Posterior cingulate gyrus (tissue), 11 donors: ENCODE measurements around the gene MAP2K4.
"Not testable (repeated sequence)": the region's sequence is repeated elsewhere in the genome, so short reads cannot be mapped to it uniquely, and the experiment has no call there.

Experiments
- DNase-seq, 10 donors: peaks; one replicate each; pipeline versions ENCODE4 v3.0.0 to v3.0.0-alpha.2; 2020 to 2021; ENCODE audit warnings: mixed read lengths in 3 of 10
- intact Hi-C: fragments of 100-400 bp; cut with DNase I; formaldehyde crosslinking; loops from one replicate; pipeline ENCODE4 v1.15.1; 2023

The MAP2K4 gene

DNA sequence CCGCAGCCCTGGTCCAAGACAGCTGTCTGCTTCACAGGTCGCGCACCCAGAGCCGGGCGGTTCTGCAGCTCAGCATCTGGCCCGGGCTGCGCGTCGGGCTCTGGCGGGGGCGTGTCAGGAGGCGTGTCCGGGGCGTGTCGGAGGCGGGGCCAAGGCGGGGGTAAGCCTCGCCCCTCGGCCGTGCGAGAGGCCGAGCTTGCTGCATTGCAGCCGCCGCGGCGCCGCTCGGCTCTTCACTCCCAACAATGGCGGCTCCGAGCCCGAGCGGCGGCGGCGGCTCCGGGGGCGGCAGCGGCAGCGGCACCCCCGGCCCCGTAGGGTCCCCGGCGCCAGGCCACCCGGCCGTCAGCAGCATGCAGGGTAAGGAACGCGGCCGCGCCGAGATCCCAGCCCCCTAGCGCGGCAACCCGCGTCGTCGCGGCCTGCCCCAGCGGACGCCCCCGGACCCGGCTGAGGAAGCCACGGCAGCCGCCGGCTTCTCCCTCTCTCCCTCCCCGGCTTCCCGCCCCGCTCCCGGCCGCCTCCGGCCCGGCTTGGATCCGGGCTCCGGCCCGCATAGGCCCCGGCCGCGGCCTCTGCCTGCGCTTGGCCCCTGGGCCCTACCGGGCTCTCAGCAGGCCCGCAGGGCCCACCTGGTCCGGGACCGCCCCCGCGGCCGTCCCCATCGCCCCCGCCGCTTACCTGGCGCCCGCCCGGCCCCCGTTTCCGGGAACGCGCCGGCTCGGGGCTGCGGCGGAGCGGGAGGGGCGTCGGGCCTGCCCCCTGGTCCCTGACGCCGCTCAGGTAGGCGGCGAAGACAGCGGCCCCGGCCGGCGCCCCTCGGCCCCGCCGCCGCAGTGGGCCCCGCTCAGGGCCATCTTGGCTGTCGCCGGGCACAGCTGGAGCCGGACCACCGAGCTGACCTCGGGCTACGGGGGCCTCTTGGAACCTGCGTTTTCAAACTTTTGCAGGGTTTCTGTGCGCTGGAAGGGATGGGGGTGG, at the start of gene MAP2K4:
TSS of gene MAP2K4 (plus strand) at position 236 of the 981 bp plus-strand sequence. CDS start at position 246, 10 bp downstream.
- DNase-seq = peak; percentile 89 to 99 (median 95)
- intact Hi-C loops = loop anchor here (1.0 kb wide), 1 partner anchor 24 kb away; the partner anchor contains the start of gene ZNF18

DNA sequence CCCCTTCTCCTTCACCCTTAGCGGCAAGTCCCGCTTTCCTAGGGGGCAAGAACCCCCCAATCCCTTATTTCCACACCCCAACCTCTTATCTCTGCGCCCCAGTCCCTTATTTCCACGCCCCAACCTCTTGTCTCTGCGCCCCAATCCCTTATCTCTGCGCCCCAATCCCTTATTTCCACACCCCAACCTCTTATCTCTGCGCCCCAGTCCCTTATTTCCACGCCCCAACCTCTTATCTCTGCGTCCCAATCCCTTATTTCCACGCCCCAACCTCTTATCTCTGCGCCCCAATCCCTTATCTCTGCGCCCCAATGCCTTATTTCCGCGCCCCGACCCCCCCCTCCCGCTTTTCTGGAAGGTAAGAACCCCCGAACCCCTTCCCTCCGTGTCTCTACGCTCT, 47.9 kb upstream of the MAP2K4 start:
- DNase-seq, intact Hi-C loops: not testable (repeated sequence)

DNA sequence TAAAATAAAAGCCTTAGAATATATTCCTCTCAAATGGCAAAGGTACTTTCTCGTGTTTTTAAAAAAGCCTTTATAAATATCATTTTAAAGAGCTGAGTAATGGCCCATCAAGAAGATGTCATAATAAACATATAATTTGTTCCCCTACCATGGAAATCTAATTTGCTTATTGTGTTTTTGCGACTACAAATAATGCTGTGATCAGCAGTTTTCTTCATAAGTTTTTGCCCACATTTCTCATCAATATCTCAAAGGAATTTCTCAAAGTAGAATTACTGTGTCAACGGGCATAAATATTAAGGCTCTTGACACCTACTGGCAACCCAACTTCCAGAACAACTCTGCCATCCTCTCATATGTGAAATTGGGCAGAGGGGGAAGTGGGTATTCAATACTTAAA, 40.9 kb upstream of the MAP2K4 start:
- intact Hi-C loops = no loop called here
- DNase-seq = no peak

DNA sequence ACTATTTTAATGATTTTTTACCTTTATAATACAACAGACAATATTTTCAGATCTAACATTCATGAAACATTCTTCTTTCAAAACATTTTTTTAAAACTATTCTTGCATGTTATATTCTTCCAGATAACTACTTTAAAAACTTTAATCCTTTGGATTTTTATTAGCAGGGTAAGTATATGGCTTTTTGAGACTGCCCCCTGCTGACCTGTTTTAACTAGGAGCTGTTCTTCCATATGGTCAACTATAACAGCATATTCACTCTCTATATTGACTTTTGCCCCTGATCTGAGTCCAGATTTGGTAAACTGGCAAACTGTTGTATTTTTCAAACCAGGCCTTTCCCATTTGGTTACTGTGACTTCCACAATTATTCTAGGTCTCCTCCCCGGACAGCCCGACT, 39.9 kb upstream of the MAP2K4 start:
- DNase-seq = no peak
- intact Hi-C loops = no loop called here

DNA sequence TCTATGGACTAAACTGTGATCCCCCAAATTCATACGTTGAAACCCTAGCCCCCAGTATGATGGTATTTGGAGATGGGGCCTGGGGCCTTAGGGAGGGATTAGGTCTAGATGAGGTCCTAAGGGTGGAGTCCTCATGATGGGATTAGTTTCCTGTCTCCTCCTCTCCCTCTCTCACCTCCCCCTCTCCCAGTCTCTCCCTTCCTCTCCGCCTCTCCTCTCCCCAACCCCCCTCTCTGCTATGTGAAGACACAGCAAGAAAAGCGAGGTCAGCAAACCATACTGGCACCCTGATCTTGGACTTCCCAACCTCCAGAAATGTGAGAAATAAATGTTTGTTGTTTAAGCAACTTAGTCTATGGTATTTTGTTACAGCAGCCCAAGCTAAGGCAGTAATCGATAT, 38.8 kb upstream of the MAP2K4 start:
- intact Hi-C loops = no loop called here
- no peak for DNase-seq

DNA sequence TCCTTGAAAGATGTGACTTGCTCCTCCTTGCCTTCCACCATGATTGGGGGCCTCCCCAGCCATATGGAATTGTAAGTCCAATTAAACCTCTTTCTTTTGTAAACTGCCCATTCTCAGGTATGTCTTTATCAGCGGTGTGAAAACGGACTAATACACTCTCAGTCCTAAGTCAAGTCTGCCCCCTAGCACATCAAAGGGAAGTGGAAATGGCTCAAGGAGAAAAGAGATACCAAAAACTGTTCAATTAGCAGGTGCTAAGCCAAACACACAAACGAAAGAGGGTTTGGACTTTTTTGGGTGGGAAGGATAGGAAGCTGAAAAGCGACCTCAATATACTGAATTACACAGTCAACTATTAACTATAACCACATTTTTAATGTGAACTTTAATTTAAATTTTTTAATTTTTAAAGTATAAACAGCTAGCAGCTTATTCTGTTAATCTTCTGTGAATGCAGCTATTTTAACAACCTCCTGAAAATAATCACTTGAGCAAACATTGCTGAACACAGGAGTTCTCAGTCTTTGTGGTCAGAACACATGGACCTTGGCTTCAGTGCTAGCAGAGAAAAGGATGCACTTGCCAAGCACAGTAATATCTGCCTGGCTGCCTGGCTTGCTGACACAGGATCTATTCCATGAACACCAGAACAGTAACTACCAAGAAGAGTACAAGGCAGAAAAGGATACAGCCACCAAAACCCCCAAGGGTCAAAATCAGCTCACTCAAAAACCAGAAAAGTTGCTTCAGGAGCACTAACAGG, 34.3 kb upstream of the MAP2K4 start:
- intact Hi-C loops = loop anchor here (5.0 kb wide), 1 partner anchor 1109 kb away; no protein-coding TSS in a partner anchor

DNA sequence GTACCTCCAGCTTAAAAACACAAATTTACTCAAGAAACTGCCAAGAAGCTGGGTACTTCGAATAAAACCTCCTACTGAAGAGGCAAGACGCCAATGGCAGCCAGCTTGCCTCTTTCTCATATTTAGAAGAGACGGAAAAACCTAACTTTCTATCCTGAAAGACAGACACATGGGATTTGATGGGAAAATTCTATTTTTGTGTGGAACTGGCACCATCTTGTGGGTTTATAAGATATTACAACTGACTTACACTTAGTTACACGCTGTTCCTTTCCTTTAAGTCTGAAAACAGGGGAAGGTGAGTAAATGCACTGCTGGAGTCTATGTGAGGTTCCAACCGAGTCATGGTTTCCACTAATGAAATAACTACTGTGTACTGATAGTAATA, 33.7 kb upstream of the MAP2K4 start:
- no peak for DNase-seq
- intact Hi-C loops = loop anchor here (5.0 kb wide), 1 partner anchor 1110 kb away; no protein-coding TSS in a partner anchor

More for the DNA sequence above, 34.3 kb upstream of the MAP2K4 start:
- DNase-seq = no peak

DNA sequence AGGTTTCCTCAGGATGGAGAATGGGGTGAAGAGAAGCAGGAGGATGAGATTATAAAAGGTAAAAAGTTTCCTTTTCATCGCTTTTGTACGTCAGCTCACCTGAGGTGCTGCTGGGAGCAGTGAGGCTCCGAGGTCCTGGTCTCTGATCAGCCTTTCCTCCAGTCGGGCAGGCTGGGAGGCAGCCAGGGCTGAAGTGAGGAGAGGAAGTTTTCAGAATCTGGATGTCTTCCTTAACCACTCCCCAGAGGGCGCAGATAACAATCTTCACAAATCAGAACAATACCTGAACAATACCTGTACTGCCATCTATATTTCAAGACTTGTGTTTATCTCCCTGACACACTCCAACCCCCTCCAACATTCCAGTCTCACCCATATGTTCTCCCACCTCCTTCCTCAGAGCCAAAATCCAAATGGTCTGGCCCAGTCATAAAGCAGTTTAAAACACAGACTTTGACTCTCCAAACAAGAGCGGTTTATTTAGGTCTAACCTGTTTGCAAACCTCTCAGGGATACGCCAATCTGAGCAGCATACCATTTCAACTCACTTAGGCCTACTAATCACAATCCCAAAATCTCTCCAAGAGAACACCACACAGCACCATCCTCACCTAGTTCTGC, 30.2 kb upstream of the MAP2K4 start:
- intact Hi-C loops = no loop called here
- DNase-seq = peak in 1 of 10 donors; percentile 77

DNA sequence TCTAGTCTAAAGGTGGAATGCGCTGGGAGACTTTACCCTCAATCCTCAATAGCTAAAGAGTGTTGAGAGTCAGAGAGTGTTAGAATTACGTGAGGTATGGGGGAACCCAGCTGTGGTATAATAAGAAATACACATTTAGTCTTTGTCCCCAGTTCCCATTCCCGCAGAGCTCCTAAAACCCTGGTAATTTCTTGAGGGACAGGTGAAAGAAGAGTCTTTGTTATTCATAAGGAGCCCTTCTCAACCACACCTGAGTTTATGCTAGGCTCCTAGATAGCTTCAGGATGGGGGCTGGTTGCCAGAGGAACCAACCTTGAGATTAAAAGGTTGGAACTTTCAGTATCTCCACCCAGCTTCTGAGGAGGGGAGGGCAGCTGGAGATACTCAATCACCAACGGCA, 29.2 kb upstream of the MAP2K4 start:
- DNase-seq = no peak
- intact Hi-C loops = no loop called here

DNA sequence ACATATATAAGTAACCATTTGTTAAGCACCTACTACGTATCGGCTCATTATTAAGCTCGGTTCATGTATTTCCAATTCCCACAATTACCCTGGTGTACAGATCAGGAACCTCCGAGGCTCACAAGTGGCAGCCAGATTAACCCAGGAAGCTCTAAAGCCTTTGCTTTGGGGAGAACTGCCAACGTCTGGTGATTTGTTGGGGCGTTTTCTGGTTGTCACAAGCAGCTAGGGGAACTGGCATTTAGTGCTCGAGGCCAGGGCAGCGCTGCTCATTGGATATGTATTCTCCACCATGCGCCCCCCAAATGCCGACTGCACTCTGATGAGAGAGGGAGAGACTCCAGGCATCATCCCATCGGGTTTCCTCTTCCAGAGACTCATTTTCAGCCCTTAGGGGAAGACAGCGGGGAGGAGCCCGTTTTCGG, 23.9 kb upstream of the MAP2K4 start:
- DNase-seq = peak in 6 of 10 donors; percentile 24 to 83 (median 39)
- intact Hi-C loops = loop anchor here (1.0 to 5.0 kb wide), 3 partner anchors 24 to 1021 kb away; partner anchors contain the start of genes ELAC2 and MAP2K4

DNA sequence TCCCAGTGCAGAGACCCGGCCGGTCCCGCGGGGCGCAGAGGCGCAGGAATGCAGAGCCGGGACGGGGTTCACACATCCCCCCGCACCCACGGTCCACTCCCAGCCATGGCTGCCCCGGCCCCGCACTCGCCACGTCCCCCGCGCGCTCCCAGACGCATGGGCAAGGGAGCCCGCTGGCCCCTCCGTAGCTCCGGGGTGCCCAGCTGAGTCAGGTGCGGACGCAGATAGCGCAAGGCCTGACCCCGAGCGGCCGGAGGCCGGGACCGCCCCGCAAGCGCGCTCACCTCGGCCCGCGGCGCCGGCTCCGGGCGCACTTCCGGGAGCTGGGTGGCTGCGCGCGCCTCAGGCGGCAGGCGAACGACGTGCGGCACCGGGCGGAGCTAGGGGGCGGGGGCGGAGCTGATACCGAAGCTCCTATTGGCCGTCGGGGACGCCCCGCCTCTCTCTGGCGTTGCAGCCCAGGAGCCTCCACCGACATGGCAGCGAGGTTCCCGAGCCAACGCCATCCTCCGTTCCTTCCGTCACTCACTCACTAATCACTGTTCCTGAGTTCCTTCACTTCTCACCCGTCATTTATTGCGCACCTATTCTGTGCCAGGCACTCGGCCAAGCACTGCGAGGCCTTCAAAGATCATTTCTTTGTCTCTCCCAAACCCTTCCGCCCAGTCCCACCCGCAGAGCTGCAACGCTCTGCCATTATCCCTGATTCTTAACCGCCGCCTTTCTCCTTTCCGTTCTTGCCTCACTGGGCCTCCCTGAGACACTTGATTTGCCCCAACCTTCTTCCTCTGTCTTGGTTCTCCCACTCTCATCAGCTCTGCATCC, 23.3 kb upstream of the MAP2K4 start, which contains the start of gene ZNF18:
TSS of gene ZNF18 (minus strand) at position 329 of the 825 bp plus-strand sequence. CDS start 4,646 bp downstream, outside the sequence.
- peak; percentile 92 to 99 (median 96) for DNase-seq
- intact Hi-C loops = loop anchor here (1.0 to 5.0 kb wide), 3 partner anchors 23 to 1020 kb away; partner anchors contain the start of genes ELAC2 and MAP2K4

DNA sequence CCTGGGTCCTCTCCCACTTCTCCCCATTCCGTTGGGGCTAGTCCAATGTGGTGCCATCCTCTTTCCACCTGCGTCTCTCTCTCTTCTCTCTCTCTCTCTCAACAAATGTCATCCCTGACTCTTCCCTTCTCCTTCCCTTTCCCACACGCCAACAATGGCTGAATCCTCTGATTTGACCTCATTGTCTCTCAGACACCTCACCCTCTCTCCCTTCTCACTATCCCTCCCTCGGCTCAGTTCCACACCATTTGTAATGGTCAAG, 22.8 kb upstream of the MAP2K4 start:
- intact Hi-C loops = loop anchor here (1.0 to 5.0 kb wide), 3 partner anchors 22 to 1019 kb away; partner anchors contain the start of genes ELAC2 and MAP2K4
- no peak for DNase-seq

DNA sequence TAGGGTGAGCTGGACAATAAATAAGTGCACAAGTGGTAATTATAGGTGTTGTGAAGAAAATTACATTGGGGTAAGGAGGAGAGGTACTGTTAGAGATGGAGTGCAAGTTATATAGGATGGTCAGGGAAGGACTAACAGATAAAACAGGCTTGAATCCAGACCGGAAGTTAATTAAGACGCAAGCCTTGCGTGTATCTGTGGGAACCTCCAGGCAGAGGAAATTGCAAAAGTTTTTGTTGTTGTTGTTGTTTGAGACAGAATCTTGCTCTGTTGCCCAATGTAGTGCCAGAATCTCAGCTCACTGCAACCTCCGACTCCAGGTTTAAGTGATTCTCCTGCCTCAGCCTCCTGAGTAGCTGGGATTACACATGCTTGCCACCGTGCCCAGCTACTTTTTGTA, 21.0 kb upstream of the MAP2K4 start:
- DNase-seq = no peak
- intact Hi-C loops = loop anchor here (5.0 kb wide), 1 partner anchor 1018 kb away; the partner anchor contains the start of gene ELAC2

DNA sequence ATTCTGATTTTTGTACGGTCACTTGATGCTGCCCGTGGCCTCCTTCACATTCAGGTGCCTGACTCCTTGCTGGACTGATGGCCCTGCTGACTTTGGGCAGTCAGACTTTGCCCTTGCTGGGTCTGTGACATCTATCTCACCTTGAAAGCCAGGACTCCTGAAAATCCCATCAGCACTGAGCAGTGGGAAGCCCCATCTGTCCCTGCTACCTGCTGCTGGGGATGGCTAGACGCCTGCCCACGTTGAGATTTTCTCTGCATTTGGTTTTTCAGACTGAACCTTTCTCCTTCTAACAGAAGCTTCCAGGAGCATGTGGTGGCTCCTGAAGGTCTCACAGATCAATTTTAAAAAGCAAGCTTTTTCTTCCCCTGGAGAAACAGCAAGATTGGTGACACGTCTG, 13.2 kb upstream of the MAP2K4 start:
- intact Hi-C loops = no loop called here
- no peak for DNase-seq

DNA sequence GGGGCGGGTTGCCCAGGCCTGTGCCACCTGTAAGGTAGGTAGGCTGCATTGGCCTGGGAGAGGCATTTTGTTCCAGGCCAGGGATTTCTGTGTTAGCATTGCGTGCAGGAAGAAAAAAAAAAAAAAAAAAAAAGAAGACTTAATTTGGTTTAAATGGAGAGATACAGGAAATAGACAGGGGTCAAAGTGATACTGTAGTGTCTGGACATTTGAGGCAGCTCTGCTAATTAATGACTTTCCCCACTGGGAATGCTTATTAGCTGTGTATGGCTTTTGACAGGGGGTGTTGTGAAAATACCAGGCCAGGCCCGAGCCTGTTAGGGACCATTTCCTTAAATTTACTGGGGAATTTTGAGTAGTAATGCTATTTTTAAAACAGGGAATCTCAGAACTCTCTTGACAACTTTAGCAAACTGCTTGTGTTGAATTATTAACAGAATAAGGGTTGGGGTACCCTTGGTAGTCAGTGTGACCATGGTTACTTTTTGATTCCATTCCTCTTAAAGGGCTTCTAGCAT, 1.0 kb downstream of the MAP2K4 start:
- intact Hi-C loops = no loop called here
- no peak for DNase-seq

DNA sequence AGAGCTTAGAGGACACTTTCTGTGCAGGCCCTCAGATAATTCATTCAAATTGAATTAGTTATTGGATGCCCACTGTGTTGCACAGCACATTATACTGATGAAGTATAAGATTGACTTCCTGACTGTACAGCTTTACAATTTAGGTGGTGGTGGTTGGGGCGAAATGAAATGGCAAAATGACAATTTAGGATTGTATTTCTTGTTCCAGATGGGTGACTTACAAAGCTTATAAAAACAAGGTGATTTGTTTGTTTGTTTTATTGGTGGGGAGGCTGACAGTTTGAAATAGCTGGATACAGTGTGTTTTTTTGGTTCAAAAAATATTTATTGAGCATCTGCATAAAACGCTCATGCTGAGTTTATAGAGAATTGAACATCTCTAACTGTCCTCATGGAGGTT, 1.6 kb downstream of the MAP2K4 start:
- DNase-seq = no peak
- intact Hi-C loops = no loop called here

DNA sequence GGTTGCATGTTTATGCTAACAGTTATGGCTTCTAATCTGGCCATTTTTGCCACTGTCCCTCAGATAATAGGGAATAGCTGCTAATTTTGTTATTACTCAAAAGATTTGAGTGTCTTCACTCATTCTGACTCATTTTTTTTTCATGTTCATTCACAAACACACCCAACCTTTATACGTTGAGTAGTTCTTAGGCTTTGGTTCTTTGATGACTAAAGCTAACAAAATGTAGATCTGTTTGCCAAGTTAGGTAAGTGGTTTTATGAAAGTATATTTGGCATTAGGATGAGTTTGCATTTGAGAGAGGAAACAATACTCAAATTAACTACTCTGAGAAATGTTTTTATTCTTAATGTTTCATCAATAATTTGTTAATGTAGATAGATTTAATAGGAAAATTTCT, 3.6 kb downstream of the MAP2K4 start:
- DNase-seq = no peak
- intact Hi-C loops = no loop called here

DNA sequence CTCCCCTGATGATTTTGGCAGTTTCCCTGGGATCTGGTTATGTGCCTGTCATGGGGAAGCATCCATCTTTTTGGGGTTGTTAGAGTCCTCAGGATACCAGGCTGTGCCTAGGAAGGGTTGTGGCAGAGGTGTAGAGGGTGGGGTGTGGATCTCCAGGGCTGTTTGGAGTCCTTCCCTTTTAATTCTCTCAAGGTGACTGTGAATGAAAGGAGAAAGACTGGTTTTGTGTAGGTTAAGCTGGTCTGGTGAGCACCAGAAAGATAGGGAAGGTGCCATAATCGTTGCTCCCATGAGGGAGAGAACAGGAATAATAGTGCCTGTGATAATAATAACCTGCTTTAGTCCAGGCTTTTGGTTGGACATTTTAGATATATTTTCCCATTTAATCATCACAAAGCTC, 7.0 kb downstream of the MAP2K4 start:
- no peak for DNase-seq
- intact Hi-C loops = no loop called here

DNA sequence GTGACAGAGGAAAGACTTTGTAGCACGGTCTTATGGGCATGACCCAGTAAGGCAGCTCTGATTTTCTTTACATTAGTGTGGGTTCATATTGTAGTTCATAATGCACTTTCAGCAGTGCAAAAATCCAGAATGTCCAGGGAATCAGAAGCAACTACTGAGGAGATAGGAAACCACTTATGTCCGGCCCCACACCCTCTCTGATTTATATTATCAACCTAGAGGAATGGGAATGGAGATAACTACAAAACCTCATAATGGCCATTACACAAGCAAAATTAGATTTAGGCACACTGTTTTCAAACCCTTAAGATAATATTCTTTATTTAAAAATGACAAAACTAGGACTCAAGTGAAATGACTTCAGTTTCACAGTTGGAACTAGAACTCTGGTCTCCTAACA, 7.9 kb downstream of the MAP2K4 start:
- intact Hi-C loops = no loop called here
- no peak for DNase-seq
